GM19238 (cell line): ENCODE results near the gene FAM124A.

Experiments
- DNase-seq: peaks from one replicate; pipeline ENCODE4 v3.0.0; 2011; ENCODE audit warnings: low spot score; ENCODE audit not compliant: insufficient read length

FAM124A gene

DNA sequence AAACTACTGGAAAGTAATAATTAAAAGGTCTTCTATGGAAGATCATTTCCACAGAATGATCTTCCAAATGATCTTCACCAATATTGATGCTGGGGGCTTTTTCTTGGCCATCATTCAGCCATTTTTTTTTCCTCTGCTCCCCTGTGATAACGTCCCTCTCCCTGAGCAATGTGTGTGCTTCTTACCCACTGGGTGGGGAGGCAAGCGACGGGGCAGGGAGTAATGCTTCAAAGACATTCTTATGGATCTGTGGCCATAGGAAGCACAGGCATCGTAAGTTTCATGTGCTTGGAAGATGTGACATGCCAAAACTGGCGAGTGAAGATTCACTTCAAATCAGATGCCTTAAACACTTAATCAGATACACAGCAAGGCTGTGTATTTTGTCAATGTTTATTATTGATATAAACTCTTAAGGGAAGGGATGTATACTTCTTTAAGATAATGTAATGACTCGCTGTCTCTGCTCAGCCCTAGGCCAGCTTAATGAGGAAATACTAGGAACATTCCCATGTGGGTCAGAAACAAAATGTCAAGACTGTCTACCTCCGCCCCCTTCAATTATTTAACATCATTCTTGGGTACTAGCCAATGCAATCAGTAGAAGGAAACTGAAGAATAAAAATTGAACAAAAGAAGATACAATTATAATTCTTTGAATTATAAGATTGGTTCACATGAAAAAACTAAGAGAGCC is 83.2 kb downstream of the FAM124A start:
- DNase-seq = no peak

DNA sequence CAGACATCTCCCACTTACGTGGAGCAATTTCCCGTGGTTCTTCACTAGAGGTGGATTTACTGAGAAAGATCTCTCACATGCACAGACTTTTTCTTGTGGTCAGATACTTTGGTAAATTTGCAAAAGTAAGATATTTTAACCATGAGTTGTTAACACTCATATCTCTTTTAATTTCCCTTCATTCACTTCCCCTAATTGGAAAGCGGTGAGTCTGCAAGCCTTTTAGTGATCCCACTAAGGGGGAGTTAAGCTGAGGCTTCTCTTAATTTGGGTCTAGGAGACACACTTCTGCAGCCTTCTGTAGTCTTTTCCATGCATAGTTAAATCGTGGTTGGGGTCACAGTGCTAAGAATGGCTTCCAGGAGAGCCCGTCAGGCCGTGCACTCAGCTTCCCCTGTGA is 86.6 kb downstream of the FAM124A start:
- DNase-seq = no peak

DNA sequence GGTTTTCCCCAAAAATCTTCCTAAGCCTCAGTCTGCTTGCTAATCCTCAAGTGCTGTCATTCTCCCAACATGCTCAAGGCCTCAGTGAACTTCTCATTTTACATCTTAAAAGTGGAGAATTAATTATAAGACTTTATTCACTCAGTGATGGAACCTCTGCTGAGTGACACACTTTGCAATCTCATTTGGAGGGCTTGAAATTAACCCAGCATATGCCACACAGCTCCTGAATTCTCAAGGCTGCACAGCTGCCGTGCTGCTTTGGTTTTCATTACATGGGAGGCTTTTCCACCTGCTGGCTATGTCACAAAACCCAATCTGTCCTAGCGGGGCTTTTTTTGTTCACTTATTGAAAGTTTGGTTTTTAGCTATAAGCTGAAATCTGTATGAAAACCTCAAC is 89.0 kb downstream of the FAM124A start:
- no peak for DNase-seq

DNA sequence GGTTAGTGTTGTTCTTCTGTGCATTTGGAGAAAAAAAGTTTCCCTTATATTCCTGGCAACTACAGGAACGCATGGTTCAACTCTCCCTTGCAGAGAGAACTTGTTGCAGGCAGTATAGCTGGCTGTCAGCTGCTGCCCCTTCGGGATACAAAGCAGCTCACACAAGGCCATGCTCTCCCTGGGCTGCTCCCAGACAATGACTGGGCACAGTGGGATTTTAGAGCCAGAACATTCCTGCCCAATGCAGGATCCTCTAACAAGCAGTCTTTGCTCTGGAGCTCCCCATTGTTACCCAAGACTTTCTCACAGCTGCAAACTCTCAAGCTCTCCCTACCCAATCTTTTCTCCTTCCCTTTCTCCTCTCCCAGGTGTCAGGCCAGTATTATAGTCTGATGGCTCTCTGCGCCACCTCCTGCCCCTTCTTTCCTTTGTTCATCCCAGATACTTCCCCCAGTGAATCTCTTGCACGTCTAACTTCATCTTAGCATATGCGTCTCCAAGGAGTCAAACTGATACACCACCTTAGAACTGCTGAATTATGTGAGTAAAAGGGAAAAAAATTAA is 89.8 kb downstream of the FAM124A start:
- no peak for DNase-seq

DNA sequence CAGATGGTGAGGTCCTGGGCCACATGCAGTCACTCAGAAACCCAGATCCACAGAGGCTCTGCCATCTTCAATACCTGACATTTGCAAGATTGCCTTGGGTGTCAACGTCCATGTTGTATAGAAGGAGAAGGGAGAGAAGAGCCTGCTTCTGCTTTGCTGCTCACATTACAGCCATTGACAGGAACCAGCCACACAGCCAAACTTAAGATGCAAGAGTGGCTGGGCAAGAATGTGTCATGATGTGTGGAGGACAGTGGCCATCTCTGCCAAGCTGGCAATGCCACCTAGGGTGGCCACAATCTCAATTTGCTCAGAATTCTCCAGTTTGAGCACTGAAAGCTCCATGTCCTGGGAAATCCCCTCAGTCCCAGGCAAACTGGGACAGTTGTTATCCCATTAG is 91.4 kb downstream of the FAM124A start:
- DNase-seq = no peak

DNA sequence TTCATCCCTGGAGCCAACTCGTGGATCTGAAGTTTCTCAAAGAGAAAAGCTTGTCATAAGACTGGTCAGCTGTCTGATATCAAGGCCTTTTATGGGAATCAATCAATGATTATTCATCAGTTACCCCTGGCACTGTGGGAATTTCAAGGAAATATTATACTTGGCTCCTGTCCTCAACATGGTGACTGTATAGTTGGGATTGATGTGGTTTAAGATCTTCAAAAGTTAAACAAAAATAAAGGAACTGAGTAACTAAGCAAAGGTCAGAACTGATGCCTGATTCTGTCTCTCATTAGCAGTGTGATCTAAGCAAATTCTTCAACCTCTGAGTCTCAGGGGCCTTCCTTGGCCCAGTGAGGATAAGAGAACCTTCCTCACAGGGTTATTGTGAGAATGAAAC is 95.1 kb downstream of the FAM124A start:
- DNase-seq = no peak

DNA sequence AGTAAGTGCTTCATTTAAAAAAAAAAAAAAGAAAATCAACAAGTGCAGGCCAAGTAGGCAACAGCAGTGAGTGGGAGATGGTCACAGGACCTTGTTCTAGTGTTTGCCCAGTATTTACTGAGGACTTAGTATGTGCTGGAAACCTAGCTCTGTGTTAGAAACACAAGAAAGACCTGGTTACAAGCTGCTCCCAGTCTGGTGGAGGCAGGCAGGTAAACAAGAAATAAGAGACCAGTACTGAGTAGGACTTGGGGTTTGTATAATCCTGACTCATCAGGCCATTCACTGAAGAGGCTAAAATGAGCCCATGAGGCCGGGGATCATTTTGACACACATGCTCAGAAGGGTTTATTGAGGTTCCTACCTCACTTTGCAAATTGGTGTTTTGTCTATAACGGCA is 95.8 kb downstream of the FAM124A start:
- DNase-seq = no peak

DNA sequence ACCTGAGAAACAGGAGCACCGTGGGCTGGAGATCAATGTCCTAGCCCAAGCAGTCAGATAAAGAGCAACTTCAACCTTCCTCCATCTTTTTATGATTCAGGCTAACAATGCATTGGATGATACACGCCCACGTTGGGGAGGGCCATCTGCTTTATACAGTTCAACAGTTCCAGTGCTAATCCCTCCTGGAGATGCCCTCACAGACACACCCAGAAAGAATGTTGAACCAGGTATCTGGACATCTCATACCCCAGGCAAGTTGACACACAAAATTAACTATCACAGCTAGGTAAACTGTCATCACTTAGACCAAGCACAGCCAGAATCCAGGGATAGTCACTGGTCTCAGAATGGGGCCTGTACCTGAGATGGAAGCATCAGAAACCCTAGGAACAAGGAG is 96.7 kb downstream of the FAM124A start:
- DNase-seq = no peak

DNA sequence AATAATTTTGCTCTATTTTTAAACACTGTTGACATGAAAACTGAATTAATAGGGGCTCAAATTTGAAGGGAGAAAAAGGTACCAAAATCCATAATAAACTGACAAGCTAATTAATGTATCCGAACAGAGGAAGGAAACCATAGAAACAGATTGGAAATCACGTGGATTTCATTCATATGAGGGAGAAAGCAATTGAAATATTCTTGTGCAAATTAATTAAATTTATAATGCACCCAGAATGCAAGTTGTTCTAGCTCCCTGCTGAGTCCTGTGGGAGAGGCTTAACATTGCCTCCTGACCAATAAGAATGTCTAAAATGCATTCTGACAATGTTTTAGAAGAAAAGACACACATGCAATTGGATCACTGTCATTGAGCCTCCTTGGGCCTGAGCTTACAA is 99.6 kb downstream of the FAM124A start:
- DNase-seq = no peak

DNA sequence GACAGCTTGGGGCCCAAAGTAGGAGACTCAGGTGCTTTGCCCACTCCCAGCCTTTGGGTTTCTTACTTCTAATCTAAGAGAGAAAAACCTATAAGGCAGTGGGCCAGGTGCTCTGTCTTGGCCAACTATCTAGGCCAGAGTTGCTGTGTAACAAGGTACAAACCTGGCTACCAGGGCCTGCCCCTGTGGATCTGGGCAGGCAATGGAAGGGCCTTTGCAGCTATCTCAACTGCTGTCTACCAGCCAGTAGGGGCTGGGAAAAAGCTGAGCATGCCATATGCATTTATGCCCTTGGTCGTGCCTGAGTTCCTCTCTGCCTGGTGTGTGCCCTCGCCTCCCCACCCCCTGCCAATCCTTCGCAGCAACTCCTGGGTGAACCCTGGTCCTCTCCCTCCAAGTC is 100.6 kb downstream of the FAM124A start:
- DNase-seq = no peak

DNA sequence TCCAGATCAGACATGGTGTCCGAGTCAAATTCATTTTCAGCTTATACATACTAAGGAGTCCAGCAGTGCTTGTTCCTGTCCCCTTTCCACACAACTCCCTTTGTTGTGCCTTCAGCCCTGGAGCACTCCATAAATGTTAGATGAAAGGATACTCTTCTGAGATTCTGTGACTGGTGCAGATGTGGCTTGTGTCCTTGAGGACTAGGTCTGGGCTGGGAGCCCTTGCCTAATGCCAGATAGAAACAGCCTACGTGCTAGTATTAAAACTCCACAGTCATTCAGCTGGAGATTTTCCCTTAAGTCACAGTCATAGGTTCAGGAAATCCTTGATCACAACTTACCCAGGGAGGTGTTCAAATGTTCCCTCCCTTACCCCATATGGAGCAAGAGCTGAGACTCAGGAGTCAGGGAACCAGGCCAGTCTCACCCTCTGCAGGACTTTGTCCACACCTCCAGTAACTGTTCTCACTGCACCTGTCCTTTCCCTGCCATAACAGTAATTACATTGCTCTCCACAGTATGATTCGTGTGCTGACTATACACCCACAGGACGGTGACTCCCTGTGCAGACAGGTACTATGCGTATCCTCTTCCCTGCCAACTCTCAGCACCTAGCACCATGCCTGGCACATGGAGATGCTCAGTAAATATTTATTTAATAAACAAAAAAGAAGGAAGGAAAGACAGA is 101.8 kb downstream of the FAM124A start:
- DNase-seq = no peak

DNA sequence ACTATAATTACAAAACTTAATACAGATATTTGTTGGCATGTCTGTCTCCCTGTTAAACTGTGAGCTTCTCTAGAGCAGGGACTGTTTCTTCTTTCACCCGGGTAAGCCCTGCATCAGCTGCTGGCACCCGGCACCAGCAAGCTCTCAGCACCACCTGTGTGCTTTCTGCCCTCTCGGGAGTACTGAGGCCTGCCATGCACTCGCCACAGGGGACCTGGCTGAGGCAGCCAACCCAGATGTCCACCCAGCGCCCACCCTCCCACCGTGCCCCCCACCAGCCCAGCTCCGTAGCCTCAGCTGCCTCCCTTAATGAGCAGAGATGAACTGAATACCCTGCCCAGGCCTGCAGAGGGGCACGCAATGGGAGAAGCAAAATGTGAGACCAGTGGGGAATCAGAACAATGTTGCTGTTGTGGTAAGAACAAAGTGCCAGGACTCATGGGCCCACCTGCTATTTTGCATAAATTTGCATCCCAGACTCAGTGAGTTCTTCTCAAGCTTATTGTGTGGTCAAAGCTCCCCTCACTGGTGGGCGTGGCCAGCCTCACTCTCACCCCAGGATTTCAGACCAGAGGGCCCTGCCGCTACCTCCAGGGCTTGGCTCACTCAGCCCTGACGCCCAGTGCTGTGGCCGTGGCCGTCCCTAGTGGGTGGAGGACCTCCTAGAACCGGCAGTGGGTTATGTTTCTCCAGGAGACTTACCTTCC is 102.7 kb downstream of the FAM124A start:
- no peak for DNase-seq

DNA sequence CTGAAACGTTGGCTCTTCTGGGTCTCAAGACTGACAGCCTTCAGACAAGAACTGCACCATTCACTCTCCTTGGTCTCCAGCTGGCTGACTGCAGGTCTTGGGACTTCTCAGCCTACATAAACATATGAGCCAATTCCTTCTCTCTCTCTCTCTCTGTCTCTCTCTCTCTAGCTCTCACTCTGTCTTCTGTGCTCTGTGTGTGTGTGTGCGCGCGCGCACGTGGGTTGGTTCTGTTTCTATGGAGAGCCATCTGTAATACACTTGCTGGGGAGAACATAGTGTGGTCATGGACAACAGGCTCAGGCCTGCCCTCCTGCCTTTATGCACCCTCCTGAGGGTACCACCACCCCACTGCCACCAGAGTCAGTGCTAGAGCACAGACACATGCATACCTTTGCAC is 103.6 kb downstream of the FAM124A start:
- no peak for DNase-seq

DNA sequence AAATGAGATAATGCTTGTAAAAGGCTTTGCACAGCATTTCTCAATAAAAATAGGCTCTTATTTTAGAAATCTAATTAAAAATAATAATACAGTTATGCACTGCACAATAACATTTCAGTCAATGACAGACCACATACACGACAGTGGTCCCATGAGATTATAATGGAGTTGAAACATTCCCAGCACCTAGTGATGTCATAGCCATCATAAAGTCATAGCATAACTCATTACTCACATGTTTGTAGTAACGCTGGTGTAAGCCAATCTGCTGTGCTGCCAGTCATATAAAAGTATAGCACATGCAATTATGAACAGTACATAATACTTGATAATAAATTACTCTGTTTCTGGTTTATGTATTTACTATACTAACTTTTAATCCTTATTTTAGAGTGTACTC is 104.6 kb downstream of the FAM124A start:
- DNase-seq = no peak

DNA sequence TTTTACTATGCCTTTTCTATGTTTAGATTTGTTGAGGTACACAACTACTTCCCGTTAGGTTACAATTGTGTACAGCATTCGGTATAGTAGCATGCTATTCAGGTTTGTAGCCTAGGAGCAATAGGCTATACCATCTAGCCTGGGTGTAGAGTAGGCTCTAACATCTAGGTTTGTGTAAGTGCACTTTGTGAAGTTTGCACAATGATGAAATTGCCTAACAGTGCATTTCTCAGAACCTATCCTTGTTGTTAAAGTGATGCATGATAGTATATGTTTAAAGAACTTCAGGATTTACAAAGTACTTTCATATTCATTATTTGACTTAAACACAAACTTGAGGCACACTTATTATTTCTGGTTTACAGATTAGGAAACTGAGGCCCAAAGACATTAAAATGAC is 105.8 kb downstream of the FAM124A start:
- no peak for DNase-seq

DNA sequence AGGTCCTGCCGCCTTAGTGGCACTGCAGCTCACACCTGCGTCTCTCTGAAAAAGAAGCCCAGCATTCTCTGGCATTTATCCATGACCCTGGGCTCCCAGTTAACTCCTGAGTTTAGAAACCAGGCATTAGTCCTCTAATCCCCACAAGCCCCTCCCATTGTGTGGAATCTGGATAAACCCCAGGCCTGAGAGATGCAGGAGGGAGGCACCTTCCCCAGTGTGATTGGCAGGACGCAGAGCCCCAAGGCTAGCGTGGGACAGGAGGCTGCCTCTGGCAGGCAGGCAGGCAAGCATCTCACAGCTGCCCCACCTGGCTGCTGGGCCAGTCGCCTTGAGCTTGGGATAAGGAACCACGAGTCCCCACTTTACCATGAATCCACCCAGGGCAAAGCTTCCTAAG is 106.3 kb downstream of the FAM124A start:
- no peak for DNase-seq

DNA sequence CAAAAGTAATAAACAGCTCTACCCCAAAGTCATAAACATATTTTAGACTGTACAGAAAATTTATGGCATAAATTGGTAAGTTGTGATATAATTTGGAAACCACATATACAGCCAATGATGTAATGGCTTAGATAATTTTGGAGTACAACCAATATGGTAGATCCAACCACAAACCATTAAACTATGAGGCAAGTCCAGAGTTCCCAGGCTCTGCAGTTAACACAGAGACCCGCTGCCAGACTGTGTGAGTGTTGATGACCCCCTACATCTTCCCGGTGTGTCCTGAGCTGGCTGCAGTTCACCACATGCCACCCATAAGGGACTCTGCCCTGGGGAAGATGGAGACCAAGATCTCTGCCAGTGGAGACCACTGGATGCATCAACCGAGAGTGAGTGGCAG is 107.4 kb downstream of the FAM124A start:
- no peak for DNase-seq

DNA sequence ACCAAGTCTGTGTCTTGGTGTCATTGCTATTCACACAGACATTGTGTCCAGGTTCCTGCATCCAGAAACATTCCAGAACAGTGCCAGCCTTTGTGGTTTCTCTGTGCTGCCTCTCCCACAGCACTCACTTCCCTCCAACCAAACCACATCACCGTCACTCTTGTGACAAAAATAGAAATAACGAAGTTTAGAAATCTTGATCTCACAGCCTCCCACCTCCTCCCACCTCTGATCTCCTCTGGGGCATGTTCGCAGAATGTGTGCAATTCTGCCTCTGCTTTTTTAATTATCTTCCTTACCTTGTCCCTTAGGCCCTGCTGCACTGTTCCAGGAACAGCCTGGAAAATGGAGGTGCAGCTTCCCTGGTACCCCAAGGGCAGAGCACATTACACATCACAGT is 108.6 kb downstream of the FAM124A start:
- no peak for DNase-seq

DNA sequence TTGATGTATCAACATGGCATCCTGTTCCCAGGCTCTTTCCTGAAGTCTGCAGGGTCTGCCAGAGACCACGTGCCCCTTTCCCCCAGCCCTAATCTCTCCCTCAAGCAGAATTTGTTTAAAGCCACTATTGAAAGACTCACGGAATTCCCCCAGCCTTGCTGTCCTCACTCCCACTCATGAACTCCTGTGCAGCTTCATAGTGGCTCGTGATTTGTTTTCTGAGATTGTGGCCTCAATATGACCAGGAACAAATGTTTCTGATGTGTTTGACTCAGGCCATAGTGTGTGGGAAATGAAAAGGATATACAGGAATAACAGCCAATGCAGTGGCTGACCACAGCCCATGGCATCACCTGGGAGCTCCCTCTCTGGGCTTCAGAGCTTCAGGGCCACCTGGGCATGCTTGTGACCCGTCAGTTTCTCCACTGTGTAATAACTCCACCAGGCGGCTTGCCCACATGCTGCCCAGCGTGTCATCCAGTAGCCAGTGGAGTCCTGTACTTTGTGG is 109.2 kb downstream of the FAM124A start:
- DNase-seq = no peak

DNA sequence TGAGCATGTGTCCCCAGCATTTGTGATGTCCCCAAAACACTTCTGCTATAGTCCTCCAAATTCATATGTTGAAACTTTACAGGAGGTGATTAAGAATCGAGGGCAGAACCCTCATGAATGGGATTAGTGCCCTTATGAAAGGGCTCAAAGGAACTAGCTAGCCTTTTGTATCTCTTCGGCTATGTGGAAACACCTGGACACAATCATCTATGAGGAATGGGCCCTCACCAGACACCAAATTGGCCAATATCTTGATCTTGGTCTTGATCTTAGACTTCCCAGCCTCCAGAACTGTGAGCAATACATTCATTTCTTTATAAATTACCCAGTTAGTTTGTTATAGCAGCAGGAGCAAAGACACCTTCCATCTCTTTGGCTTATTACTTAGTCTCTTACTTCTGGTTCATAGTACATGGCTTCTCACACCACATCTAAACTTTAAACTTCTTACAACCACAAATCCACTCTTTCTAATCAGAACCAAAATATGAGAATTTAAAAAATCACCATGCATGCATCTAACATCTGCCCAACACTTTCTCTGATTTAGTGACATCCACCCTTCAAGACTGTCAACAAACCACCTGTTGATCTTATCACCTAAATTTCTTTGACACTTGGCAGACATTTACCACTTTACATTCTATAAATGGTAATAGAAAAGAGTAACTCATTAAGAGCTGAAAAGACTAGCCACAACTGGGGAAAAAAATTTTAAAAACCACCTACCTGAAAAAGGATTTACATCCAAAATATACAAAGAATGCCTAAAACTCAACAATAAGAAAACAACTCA is 110.6 kb downstream of the FAM124A start:
- DNase-seq = no peak

DNA sequence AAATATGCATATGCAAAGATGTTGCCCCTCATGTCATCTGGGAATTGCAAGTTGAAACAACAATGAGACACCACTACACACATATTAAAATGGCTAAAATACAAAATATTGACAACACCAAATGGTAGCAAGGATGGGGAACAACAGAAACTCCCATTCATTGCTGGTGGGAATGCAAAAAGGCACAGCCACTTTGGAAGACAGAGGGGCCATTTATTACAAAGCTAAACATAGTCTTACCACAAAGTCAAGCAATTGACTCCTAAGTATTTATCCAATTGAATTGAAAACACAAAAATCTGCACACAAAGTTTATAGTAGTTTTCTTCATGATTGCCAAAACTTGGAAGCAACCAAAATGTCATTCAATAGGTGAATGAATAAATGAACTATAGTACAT is 111.2 kb downstream of the FAM124A start:
- DNase-seq = no peak
